ENCODE data around the gene ODF2L. TPM values are rescaled to one million over a fixed set of nuclear protein-coding genes. Genes with fewer than 3 reads are reported as not detected.
"Not testable (repeated sequence)": the region's sequence is repeated elsewhere in the genome, so short reads cannot be mapped to it uniquely, and the experiment has no call there.

ODF2L gene
- total RNA-seq, 1 donor from 2014 or later: 54.3 TPM

- DNase-seq (ENCODE audit: extremely low spot score, unreplicated experiment): no peak
- Mint-ChIP-seq H3K36me3 (peaks cover 15% of the 10 kb centered on the region), H3K4me3 (no peak overlapping the region), H3K4me1 (ENCODE audit: unreplicated experiment) (no peaks in the 10 kb centered on the region), H3K9me3 (no peaks in the 10 kb centered on the region), H3K27ac (no peak overlapping the region), H3K27me3 (no peaks in the 10 kb centered on the region)
- TF ChIP-seq CTCF (conservative IDR thresholded peaks at IDR 0.05): no peak
Observed at GRCh38 chr1:86356247-86356646, 39.9 kb downstream of the ODF2L start.

GRCh38 chr1:86352086-86352485, 44.0 kb downstream of the ODF2L start:
- no peak for TF ChIP-seq CTCF (conservative IDR thresholded peaks at IDR 0.05)
- Mint-ChIP-seq H3K4me3 (no peak overlapping the region), H3K9me3 (peaks cover 4% of the 10 kb centered on the region), H3K27me3 (no peaks in the 10 kb centered on the region), H3K36me3 (peaks cover 26% of the 10 kb centered on the region), H3K27ac (no peak overlapping the region), H3K4me1 (ENCODE audit: unreplicated experiment) (no peaks in the 10 kb centered on the region)
- no peak for DNase-seq (ENCODE audit: extremely low spot score, unreplicated experiment)

GRCh38 chr1:86350230-86350629, 45.9 kb downstream of the ODF2L start:
- H3K36me3 Mint-ChIP-seq: peaks cover 26% of the 10 kb centered on the region
- H3K9me3 Mint-ChIP-seq; H3K4me3 Mint-ChIP-seq; H3K27ac Mint-ChIP-seq; H3K27me3 Mint-ChIP-seq; DNase-seq (ENCODE audit: extremely low spot score, unreplicated experiment); H3K4me1 Mint-ChIP-seq (ENCODE audit: unreplicated experiment): not testable (repeated sequence)

GRCh38 chr1:86346388-86346787, 49.7 kb downstream of the ODF2L start:
- TF ChIP-seq CTCF (conservative IDR thresholded peaks at IDR 0.05): no peak
- no peaks in the 10 kb centered on the region for H3K27me3 Mint-ChIP-seq
- no peak for DNase-seq (ENCODE audit: extremely low spot score, unreplicated experiment)
- H3K36me3 Mint-ChIP-seq: peaks cover 17% of the 10 kb centered on the region
- no peaks in the 10 kb centered on the region for H3K4me1 Mint-ChIP-seq (ENCODE audit: unreplicated experiment)
- no peak overlapping the region for H3K4me3 Mint-ChIP-seq
- no peak overlapping the region for H3K27ac Mint-ChIP-seq
- peaks cover 19% of the 10 kb centered on the region for H3K9me3 Mint-ChIP-seq

GRCh38 chr1:86345042-86345441, 51.1 kb downstream of the ODF2L start:
- no peak for TF ChIP-seq CTCF (conservative IDR thresholded peaks at IDR 0.05)
- H3K27me3 Mint-ChIP-seq: no peaks in the 10 kb centered on the region
- no peak overlapping the region for H3K27ac Mint-ChIP-seq
- H3K4me1 Mint-ChIP-seq (ENCODE audit: unreplicated experiment): no peaks in the 10 kb centered on the region
- no peak overlapping the region for H3K4me3 Mint-ChIP-seq
- H3K9me3 Mint-ChIP-seq: peaks cover 22% of the 10 kb centered on the region
- no peak for DNase-seq (ENCODE audit: extremely low spot score, unreplicated experiment)
- H3K36me3 Mint-ChIP-seq: peaks cover 7% of the 10 kb centered on the region

- Mint-ChIP-seq H3K9me3 (peaks cover 14% of the 10 kb centered on the region), H3K27me3 (no peaks in the 10 kb centered on the region), H3K27ac (no peak overlapping the region), H3K4me1 (ENCODE audit: unreplicated experiment) (no peaks in the 10 kb centered on the region), H3K4me3 (no peak overlapping the region), H3K36me3 (peaks cover under 1% of the 10 kb centered on the region)
- DNase-seq (ENCODE audit: extremely low spot score, unreplicated experiment): no peak
- no peak for TF ChIP-seq CTCF (conservative IDR thresholded peaks at IDR 0.05)
Observed at GRCh38 chr1:86339906-86340305, 56.2 kb downstream of the ODF2L start.
